SK-N-SH treated with all-trans-retinoic acid at 6 μM for 48 hours (cell line): ENCODE data around the gene CSRNP3.

Experiments
- ATAC-seq: fragments of 200-7000 bp; cut with Tn5 transposase; 3 replicates; pipeline ENCODE4 v1.9.1; 2020; ENCODE audit warnings: mild to moderate bottlenecking, moderate library complexity
- ARNTL ChIP-seq: fragments of 450-650 bp; formaldehyde crosslinking; IDR thresholded peaks from 2 replicates; pipeline ENCODE4 v1.5.0; 2020; ENCODE audit warnings: low read depth, mild to moderate bottlenecking, moderate library complexity, borderline replicate concordance
- BACH2 ChIP-seq: fragments of 250-450 bp; sonication (Bioruptor Pico); IDR thresholded peaks from 2 replicates; pipeline ENCODE4 v1.9.0; 2021; ENCODE audit warnings: mild to moderate bottlenecking, borderline replicate concordance
- CSDC2 ChIP-seq: fragments of 250-450 bp; sonication (Bioruptor Pico); IDR thresholded peaks from 2 replicates; pipeline ENCODE4 v1.5.0; 2020; ENCODE audit warnings: mild to moderate bottlenecking, moderate library complexity
- ESRRG ChIP-seq: fragments of 250-450 bp; sonication (Bioruptor Pico); IDR thresholded peaks from 2 replicates; pipeline ENCODE4 v1.6.1; 2021; ENCODE audit warnings: mild to moderate bottlenecking
- GLIS3 ChIP-seq: fragments of 250-450 bp; sonication (Bioruptor Pico); IDR thresholded peaks from 2 replicates; pipeline ENCODE4 v1.5.0; 2020; ENCODE audit warnings: mild to moderate bottlenecking, moderate library complexity
- OSR1 ChIP-seq: fragments of 250-450 bp; sonication (Bioruptor Pico); IDR thresholded peaks from 2 replicates; pipeline ENCODE4 v1.8.0; 2022; ENCODE audit warnings: moderate library complexity, mild to moderate bottlenecking, inconsistent platforms
- PPARA ChIP-seq: fragments of 250-450 bp; sonication (Bioruptor Pico); IDR thresholded peaks from 2 replicates; pipeline ENCODE4 v1.5.0; 2020; ENCODE audit warnings: mild to moderate bottlenecking, borderline replicate concordance
- SNAI2 ChIP-seq: fragments of 250-450 bp; sonication (Bioruptor Pico); IDR thresholded peaks from 2 replicates; pipeline ENCODE4 v1.5.0; 2020; ENCODE audit warnings: mild to moderate bottlenecking, moderate library complexity
- TOX ChIP-seq: fragments of 250-450 bp; sonication (Bioruptor Pico); IDR thresholded peaks from 2 replicates; pipeline ENCODE4 v1.8.0; 2021; ENCODE audit warnings: mild to moderate bottlenecking, moderate library complexity, borderline replicate concordance
- ZC3H10 ChIP-seq: fragments of 250-450 bp; sonication (Bioruptor Pico); IDR thresholded peaks from 2 replicates; pipeline ENCODE4 v1.5.1; 2021; ENCODE audit warnings: mild to moderate bottlenecking, moderate library complexity
- ZFP3 ChIP-seq: fragments of 250-450 bp; sonication (Bioruptor Pico); IDR thresholded peaks from 2 replicates; pipeline ENCODE4 v1.5.0; 2020; ENCODE audit warnings: mild to moderate bottlenecking, moderate library complexity
- ZFP30 ChIP-seq: fragments of 450-650 bp; formaldehyde crosslinking; IDR thresholded peaks from 2 replicates; pipeline ENCODE4 v1.5.0; 2022; ENCODE audit warnings: mild to moderate bottlenecking, moderate library complexity
- ZNF565 ChIP-seq: fragments of 450-650 bp; formaldehyde crosslinking; conservative IDR thresholded peaks from 2 replicates; pipeline ENCODE4 v1.5.0; 2020; ENCODE audit warnings: low read depth, mild to moderate bottlenecking, moderate library complexity
- ZNF8 ChIP-seq: fragments of 450-650 bp; formaldehyde crosslinking; IDR thresholded peaks from 2 replicates; pipeline ENCODE4 v1.5.0; 2020; ENCODE audit warnings: mild to moderate bottlenecking, moderate library complexity
- TF ChIP-seq, protein P1 (sequence below): fragments of 250-450 bp; sonication (Bioruptor Pico); IDR thresholded peaks from 2 replicates; pipeline ENCODE4 v1.5.1; 2020; ENCODE audit warnings: low read depth, mild to moderate bottlenecking, moderate library complexity
- TF ChIP-seq, protein P2 (sequence below): fragments of 250-450 bp; sonication (Bioruptor Pico); IDR thresholded peaks from 2 replicates; pipeline ENCODE4 v1.8.0; 2021; ENCODE audit warnings: low read depth, mild to moderate bottlenecking, moderate library complexity, borderline replicate concordance
- TF ChIP-seq, protein P3 (sequence below): fragments of 250-450 bp; sonication (Bioruptor Pico); IDR thresholded peaks from 2 replicates; pipeline ENCODE4 v1.8.0; 2020; ENCODE audit warnings: mild to moderate bottlenecking, moderate library complexity, borderline replicate concordance
- TF ChIP-seq, protein P4 (sequence below): fragments of 250-450 bp; sonication (Bioruptor Pico); IDR thresholded peaks from 2 replicates; pipeline ENCODE4 v1.5.0; 2020; ENCODE audit warnings: mild to moderate bottlenecking, moderate library complexity
- TF ChIP-seq, protein P5 (sequence below): fragments of 250-450 bp; sonication (Bioruptor Pico); IDR thresholded peaks from 2 replicates; pipeline ENCODE4 v1.5.1; 2021; ENCODE audit warnings: mild to moderate bottlenecking, moderate library complexity

The CSRNP3 gene

DNA sequence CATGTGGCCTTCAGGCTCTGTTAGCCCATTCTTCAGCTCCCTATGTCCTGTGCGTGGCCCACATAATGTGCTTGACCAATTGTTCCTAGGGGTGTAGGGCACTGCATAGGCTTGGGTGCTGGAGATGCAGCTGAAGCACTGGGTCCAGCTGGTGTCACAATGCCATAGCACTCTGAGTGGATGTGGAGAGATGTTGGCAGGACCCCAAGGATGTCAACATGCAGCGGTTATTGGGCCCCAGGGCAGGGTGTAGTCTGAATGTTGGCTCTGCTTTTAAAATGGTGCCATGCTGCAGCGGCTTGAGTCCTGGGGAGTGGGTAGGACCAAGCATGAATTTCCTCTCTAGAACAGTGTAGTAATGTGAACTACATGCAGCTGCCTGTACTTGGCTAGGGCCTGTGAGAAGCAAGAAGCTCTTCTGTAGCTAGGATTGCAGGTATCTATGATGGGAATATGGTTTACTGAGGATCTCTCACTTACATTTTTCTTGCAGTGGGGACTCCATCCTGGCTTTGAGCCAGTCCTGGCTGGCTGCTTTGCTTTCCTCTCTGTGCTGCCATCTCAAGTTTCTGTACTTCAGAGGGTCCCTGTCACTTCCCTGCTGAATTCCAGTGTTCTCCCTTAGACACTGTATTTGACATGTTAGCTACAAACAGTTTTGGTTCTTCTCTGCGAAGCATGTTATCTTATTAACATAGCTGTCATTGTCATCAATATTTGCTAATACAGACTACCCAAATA lies 148.4 kb downstream of the CSRNP3 start:
- no peak for ATAC-seq
- no peak for TF ChIP-seq ESRRG (CRISPR knock-in tag)
- TF ChIP-seq BACH2 (CRISPR knock-in tag): no peak
- TF ChIP-seq PPARA (CRISPR knock-in tag): no peak
- TF ChIP-seq, protein P1, sequence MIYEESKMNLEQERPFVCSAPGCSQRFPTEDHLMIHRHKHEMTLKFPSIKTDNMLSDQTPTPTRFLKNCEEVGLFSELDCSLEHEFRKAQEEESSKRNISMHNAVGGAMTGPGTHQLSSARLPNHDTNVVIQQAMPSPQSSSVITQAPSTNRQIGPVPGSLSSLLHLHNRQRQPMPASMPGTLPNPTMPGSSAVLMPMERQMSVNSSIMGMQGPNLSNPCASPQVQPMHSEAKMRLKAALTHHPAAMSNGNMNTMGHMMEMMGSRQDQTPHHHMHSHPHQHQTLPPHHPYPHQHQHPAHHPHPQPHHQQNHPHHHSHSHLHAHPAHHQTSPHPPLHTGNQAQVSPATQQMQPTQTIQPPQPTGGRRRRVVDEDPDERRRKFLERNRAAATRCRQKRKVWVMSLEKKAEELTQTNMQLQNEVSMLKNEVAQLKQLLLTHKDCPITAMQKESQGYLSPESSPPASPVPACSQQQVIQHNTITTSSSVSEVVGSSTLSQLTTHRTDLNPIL (CRISPR knock-in tag): no peak
- TF ChIP-seq ZFP3 (CRISPR knock-in tag): no peak
- TF ChIP-seq, protein P2, sequence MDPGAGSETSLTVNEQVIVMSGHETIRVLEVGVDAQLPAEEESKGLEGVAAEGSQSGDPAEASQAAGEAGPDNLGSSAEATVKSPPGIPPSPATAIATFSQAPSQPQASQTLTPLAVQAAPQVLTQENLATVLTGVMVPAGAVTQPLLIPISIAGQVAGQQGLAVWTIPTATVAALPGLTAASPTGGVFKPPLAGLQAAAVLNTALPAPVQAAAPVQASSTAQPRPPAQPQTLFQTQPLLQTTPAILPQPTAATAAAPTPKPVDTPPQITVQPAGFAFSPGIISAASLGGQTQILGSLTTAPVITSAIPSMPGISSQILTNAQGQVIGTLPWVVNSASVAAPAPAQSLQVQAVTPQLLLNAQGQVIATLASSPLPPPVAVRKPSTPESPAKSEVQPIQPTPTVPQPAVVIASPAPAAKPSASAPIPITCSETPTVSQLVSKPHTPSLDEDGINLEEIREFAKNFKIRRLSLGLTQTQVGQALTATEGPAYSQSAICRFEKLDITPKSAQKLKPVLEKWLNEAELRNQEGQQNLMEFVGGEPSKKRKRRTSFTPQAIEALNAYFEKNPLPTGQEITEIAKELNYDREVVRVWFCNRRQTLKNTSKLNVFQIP (CRISPR knock-in tag): no peak
- no peak for TF ChIP-seq ZC3H10
- no peak for TF ChIP-seq SNAI2 (CRISPR knock-in tag)
- no peak for TF ChIP-seq CSDC2 (CRISPR knock-in tag)
- TF ChIP-seq ARNTL (CRISPR knock-in tag): no peak
- no peak for TF ChIP-seq GLIS3 (CRISPR knock-in tag)
- TF ChIP-seq ZNF565 (CRISPR knock-in tag): no peak
- TF ChIP-seq OSR1: no peak
- no peak for TF ChIP-seq ZFP30
- no peak for TF ChIP-seq ZNF8
- TF ChIP-seq, protein P3, sequence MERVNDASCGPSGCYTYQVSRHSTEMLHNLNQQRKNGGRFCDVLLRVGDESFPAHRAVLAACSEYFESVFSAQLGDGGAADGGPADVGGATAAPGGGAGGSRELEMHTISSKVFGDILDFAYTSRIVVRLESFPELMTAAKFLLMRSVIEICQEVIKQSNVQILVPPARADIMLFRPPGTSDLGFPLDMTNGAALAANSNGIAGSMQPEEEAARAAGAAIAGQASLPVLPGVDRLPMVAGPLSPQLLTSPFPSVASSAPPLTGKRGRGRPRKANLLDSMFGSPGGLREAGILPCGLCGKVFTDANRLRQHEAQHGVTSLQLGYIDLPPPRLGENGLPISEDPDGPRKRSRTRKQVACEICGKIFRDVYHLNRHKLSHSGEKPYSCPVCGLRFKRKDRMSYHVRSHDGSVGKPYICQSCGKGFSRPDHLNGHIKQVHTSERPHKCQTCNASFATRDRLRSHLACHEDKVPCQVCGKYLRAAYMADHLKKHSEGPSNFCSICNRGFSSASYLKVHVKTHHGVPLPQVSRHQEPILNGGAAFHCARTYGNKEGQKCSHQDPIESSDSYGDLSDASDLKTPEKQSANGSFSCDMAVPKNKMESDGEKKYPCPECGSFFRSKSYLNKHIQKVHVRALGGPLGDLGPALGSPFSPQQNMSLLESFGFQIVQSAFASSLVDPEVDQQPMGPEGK (CRISPR knock-in tag): no peak

DNA sequence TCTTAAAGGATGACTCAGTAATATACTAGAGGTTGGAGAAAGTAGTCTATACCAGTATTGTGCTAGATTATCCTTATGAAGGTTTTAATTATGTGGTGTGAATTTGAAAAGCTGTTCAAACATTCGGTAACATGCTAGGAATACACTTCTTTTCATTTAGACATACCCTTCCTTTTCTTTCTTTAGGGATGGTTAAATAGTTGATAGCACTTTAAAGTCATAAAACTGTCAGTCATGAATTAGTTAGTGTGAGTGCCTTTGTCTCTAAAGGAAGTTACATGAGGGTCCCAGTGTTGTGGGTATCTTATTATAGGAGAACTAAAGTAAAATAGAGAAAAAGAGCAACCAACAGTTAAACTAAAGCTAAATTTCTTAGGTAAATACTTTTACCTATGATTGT lies 149.3 kb downstream of the CSRNP3 start:
- ATAC-seq: no peak
- no peak for TF ChIP-seq ZNF8
- no peak for TF ChIP-seq SNAI2 (CRISPR knock-in tag)
- TF ChIP-seq, protein P4, sequence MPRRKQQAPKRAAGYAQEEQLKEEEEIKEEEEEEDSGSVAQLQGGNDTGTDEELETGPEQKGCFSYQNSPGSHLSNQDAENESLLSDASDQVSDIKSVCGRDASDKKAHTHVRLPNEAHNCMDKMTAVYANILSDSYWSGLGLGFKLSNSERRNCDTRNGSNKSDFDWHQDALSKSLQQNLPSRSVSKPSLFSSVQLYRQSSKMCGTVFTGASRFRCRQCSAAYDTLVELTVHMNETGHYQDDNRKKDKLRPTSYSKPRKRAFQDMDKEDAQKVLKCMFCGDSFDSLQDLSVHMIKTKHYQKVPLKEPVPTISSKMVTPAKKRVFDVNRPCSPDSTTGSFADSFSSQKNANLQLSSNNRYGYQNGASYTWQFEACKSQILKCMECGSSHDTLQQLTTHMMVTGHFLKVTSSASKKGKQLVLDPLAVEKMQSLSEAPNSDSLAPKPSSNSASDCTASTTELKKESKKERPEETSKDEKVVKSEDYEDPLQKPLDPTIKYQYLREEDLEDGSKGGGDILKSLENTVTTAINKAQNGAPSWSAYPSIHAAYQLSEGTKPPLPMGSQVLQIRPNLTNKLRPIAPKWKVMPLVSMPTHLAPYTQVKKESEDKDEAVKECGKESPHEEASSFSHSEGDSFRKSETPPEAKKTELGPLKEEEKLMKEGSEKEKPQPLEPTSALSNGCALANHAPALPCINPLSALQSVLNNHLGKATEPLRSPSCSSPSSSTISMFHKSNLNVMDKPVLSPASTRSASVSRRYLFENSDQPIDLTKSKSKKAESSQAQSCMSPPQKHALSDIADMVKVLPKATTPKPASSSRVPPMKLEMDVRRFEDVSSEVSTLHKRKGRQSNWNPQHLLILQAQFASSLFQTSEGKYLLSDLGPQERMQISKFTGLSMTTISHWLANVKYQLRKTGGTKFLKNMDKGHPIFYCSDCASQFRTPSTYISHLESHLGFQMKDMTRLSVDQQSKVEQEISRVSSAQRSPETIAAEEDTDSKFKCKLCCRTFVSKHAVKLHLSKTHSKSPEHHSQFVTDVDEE (CRISPR knock-in tag): no peak
- no peak for TF ChIP-seq OSR1
- TF ChIP-seq ESRRG (CRISPR knock-in tag): no peak
- TF ChIP-seq CSDC2 (CRISPR knock-in tag): no peak
- TF ChIP-seq, protein P5, sequence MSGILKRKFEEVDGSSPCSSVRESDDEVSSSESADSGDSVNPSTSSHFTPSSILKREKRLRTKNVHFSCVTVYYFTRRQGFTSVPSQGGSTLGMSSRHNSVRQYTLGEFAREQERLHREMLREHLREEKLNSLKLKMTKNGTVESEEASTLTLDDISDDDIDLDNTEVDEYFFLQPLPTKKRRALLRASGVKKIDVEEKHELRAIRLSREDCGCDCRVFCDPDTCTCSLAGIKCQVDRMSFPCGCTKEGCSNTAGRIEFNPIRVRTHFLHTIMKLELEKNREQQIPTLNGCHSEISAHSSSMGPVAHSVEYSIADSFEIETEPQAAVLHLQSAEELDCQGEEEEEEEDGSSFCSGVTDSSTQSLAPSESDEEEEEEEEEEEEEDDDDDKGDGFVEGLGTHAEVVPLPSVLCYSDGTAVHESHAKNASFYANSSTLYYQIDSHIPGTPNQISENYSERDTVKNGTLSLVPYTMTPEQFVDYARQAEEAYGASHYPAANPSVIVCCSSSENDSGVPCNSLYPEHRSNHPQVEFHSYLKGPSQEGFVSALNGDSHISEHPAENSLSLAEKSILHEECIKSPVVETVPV: no peak
- TF ChIP-seq TOX: no peak
- TF ChIP-seq PPARA (CRISPR knock-in tag): no peak
- TF ChIP-seq, protein P2 (CRISPR knock-in tag): no peak
